ENCODE data around the gene STAMBPL1.

DNA sequence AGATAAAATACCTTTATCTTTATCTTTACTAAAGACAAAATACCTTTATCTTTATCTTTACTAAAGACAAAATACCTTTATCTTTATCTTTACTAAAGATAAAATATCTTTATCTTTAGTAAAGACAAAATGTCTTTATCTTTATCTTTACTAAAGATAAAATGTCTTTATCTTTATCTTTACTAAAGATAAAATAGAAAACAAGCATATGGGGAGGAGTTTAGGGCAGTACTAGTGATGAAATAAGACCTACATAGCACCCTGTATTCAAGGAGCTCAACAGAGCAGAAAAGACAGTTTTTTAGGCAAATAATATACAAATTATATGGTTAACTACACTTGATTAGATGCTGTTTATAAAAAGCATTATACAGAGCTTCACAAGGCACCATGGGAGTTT is 47.7 kb upstream of the STAMBPL1 start:
- TF ChIP-seq, protein P1, sequence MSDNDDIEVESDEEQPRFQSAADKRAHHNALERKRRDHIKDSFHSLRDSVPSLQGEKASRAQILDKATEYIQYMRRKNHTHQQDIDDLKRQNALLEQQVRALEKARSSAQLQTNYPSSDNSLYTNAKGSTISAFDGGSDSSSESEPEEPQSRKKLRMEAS (IDR thresholded peaks at IDR 0.05; ENCODE audit: low read depth): no peak
- TF ChIP-seq POLR2AphosphoS5 (IDR thresholded peaks at IDR 0.05; ENCODE audit: low read depth, low read length): no peak
- no peak for TF ChIP-seq TAF1 (IDR thresholded peaks at IDR 0.05; ENCODE audit: borderline replicate concordance, low read depth, low read length)
- TF ChIP-seq, protein P2, sequence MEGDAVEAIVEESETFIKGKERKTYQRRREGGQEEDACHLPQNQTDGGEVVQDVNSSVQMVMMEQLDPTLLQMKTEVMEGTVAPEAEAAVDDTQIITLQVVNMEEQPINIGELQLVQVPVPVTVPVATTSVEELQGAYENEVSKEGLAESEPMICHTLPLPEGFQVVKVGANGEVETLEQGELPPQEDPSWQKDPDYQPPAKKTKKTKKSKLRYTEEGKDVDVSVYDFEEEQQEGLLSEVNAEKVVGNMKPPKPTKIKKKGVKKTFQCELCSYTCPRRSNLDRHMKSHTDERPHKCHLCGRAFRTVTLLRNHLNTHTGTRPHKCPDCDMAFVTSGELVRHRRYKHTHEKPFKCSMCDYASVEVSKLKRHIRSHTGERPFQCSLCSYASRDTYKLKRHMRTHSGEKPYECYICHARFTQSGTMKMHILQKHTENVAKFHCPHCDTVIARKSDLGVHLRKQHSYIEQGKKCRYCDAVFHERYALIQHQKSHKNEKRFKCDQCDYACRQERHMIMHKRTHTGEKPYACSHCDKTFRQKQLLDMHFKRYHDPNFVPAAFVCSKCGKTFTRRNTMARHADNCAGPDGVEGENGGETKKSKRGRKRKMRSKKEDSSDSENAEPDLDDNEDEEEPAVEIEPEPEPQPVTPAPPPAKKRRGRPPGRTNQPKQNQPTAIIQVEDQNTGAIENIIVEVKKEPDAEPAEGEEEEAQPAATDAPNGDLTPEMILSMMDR (IDR thresholded peaks at IDR 0.05): no peak
- TF ChIP-seq RAD21 (IDR thresholded peaks at IDR 0.05; ENCODE audit: low read length): no peak
- TF ChIP-seq SIN3A (IDR thresholded peaks at IDR 0.05; ENCODE audit: borderline replicate concordance, low read depth, low read length): no peak

Measured in SK-N-SH (cell line).